Measurements from ENCODE around the gene SMAD6. TPM values are rescaled to one million over a fixed set of nuclear protein-coding genes. Genes with fewer than 3 reads are reported as not detected.

Gene SMAD6
- total RNA-seq, 1 donor from 2014 or later, result 15.6 TPM

DNA sequence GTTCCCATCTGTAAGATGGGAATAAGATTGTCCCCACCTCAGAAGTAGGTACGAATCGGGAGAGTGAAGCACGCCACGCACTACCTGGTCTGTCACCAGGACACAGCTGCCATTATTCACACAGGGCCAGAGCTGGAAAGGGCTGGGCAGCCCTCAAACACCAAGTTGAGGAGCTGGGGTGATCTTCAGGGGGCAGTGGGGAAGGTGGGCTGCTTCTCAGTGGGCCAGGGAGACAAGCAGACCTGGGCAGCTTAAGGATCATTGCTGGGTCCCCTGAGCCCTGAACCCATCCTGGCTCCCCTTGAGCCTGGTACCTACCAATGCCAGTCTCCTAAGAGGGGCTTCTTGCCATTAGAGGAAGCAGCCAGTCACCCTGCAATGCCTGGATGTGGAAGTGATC lies 82.1 kb downstream of the SMAD6 start:
- DNase-seq (ENCODE audit: extremely low read depth, low read depth, low spot score), result no peak

DNA sequence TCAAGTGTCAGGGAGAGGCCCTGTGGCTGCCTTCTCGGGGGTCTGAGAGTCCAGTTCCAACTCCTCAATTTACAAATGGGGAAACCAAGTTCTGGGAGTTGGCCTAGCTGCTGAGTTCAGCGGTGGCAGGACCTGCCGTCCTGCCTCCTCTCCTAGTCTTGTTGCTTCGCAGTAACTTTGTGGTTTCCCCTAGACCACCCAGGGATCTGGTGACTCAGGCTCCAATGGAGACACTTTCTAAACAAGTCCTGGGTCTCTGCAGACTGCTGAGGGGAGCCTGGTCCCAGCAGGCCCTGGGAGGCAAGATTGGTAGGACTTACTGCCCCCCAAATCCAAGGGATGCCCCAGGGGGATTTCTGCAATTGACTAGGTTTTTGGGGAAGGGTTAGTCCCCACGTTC lies 83.6 kb downstream of the SMAD6 start:
- no peak for DNase-seq (ENCODE audit: extremely low read depth, low read depth, low spot score)

DNA sequence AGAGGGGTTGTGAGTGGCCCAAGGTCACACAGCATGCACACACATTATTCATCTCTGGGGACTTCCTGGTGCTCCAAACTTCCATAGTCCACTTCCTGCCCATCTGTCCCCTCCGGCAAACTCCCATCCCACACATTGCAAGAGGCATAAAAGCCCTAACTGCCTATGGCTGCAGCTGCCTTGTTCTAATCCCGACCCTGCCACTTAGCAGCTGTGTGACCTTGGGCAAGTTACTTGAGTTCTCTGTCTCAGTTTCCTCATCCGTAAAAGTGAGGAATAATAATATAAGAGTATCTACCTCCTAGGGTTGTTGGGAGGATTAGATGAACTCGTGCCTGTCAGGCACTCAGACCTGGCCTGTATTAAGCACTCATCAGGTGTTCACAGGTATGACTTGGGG lies 84.2 kb downstream of the SMAD6 start:
- no peak for DNase-seq (ENCODE audit: extremely low read depth, low read depth, low spot score)

DNA sequence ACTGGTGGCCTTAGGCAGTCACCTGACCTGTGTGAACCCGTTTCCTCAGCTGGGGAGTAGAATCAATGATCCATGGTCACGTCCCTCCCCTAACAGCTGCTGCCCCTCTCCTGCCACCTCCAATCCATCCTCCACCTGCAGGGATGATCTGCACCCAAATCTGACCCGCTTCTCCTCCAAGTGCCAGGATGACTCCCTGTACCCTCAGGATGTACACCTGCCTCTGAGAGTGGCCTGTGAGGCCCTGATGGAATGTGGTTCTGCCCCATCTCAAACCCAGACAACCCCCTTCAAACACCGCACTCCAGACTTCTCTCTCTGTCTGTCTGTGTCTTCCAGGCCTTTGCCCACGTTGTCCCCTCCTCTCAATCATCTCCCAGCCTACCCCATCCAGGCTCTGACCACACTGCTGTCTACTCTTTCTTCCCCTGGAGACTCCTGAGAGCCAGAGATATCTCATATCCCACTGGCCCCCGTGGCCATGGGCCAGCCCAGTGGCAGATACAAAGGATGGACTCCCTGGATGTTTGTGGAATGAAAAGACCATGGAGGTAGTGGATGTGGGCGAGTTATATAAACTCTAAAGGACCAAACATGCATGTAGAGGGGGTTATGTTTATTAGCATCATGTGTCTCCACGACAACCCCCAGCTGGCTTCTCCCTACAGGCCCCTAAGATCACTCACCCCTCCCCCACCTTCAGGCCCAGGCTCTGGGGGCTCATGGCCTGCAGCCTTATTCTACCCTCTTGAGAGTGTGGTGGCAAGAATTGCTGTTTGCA lies 84.9 kb downstream of the SMAD6 start:
- no peak for DNase-seq (ENCODE audit: extremely low read depth, low read depth, low spot score)

DNA sequence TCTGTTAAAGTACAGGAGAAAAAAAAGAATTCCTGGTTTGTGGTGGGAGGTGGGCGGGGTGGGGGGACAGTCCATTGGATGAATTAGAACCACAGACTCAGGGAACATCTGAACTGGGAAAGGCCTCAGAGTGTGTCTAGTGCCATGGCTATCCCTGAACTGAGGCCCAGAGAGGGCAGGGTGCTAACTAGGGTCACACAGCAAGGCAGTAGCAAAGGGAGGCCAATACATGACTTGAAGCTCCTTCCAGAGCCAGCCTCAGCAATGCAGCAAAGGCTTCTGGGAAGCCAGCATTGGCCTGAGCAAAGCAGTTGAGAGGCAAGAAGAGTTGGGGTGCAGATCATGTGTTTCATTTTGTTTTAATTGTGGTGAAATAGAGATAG lies 85.4 kb downstream of the SMAD6 start:
- no peak for DNase-seq (ENCODE audit: extremely low read depth, low read depth, low spot score)

DNA sequence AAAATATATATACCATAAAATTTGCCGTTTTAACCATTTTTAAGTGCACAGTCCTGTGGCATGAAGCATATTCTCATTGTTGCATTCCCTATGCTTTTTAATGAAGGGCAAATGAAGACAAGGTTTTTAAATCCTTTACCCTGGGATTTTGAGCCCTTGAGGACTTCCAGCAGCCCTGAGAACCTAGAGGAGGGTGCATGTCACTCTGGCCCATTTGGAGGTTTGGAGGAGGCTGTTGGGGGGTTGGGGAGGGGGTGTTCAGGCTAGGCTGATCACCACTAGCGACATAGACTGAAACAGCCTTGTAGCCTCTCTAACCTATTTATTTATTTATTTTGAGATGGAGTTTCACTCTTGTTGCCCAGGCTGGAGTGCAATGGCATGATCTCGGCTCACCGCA lies 86.0 kb downstream of the SMAD6 start:
- DNase-seq (ENCODE audit: extremely low read depth, low read depth, low spot score), result no peak

DNA sequence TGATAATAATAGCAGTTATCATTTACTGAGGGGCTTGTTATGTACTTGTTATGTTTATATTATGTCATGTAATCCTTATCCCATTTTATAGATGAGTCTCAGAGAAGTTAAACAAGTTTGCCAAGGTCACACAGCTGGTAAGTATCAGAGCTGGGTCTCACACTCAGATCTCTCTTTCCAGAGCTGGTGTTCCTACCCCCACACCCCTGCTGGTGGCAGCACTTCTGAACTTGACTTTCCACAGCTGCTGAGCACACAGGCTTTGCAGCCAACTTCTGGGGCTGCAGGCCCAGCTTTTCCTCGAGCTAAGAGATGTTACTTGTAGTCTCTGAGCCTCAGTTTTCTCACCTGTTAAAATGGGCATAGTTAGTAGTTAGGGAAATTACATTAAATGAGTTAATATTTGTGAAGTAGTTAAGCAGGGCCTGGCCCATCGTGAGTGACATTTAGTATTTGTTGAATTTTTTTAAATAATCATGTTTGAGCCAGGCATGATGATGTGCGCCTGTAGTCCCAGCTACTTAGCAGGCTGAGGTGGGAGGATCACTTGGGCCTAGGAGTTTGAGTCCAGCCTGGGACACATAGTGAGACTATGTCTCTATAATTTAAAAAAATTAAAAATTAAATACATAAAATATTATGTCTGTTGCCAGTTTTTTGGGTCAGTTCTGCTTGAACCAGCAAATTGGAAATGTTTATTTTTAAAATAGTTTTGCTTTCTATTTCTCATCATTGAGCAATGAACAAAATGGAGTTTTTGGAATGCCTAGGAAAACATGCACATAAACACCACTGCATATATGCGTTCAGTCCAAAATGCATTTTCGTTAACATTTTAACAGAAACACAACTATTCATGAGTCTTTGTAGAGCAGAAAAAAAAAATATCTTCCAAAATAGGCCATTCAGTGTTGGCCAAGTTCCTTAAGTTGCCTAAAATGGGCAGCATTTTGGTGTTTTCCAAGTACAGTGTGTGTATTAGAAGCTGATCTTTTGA lies 87.3 kb downstream of the SMAD6 start:
- DNase-seq (ENCODE audit: extremely low read depth, low read depth, low spot score), result no peak

DNA sequence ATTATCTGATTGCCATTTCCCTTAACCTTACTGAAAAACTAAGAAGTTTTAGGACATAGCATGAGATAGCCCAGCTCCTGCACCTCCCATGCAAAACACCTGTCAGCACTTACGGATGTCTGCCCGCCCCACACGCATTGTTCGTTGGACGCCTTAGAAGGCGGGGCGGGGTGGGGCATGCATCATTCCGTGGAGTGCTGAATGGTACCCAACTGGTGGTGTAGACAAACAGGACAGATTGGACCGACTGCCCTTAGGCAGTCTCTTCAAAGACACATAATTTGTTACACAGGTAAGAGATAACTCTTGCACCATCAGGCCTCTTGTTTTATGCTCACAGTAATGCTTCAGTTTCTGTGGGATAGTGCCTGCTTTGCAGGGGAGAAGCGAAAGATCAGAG lies 93.8 kb downstream of the SMAD6 start:
- no peak for DNase-seq (ENCODE audit: extremely low read depth, low read depth, low spot score)

DNA sequence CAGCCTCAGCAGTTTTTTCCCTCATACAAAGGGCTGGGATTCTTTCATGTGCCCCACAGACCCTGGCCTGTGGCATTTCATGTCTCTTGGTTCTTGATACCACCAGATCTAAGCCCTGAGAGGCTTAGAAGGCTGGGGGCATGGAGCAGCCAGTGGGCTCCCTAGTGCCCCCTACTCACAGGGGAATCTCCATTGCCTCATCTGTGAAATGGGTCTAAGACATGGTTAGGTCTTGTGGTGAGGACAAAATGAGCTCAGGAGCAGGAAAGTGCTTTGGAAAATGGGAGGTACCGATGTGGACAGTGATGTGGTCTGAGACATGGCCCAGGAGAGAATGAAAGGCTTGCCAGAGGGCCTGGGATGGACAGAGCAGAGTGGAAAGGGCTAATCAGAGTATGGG lies 94.3 kb downstream of the SMAD6 start:
- DNase-seq (ENCODE audit: extremely low read depth, low read depth, low spot score), result no peak

DNA sequence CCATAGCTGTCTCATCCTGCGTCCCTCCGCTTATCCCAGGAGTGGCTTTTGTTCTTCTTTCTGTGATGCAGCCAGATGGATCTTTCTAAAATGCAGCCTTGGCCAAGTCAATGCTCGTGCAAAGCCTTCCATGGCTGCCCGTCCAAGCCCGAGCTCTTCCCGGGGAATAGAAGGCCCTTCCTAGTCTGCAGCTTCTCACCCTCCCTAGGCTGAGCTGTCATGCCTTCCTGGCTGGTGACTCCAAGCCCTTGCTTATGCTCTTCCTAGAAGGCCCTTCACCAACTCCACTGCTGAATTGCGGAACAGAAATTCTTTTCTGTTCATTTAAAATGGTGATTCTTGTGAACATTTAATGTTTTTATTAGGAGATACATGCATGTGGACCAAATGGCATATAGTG lies 95.9 kb downstream of the SMAD6 start:
- no peak for DNase-seq (ENCODE audit: extremely low read depth, low read depth, low spot score)

DNA sequence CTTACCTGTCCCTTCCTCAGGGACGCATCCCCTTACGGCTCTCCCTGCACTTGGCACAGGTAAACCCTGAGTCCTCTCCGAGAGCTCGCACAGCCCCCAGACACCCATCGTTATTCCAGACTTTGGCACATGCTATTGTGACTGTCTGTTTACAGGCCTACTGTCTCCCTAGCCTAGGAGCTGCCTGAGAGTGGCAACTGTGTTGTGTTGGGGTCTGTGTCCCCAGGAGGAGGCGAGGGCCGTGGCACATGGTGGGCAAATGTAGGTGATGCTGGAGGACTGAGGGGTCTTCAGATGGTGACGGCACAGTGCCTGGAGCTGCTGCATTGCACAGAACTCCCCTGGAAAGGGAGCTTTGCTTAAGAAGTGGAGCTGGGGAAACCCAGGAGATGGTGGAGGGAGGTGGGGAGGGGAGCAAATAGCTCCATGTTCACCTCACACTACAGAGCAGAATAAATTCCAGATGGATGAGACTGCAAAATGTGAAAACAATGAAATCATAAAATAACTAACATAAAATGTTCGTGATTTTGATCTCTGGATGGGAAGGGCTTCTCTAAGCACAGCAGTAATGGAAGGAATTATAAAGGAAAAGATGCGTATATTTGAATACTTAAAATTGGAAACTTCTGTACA lies 96.5 kb downstream of the SMAD6 start:
- DNase-seq (ENCODE audit: extremely low read depth, low read depth, low spot score), result no peak

DNA sequence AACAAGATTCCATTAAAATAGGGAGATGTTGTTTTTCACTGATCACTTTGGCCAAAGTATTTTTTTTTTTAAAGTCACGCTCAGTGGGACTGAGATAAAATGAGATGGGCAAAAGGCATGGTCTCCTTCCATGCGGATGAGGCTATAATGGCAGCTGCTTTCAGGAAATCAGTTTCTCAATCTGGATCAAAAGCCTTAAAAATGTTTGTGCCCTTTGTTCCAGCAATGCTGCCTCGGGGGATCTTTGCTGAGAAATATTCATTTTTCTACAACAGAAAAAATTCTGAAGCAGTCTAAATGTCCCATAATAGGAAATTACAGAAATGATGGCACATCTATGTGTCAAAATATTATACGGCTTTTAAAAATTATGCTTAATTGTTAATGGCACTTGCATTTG lies 97.2 kb downstream of the SMAD6 start:
- no peak for DNase-seq (ENCODE audit: extremely low read depth, low read depth, low spot score)

DNA sequence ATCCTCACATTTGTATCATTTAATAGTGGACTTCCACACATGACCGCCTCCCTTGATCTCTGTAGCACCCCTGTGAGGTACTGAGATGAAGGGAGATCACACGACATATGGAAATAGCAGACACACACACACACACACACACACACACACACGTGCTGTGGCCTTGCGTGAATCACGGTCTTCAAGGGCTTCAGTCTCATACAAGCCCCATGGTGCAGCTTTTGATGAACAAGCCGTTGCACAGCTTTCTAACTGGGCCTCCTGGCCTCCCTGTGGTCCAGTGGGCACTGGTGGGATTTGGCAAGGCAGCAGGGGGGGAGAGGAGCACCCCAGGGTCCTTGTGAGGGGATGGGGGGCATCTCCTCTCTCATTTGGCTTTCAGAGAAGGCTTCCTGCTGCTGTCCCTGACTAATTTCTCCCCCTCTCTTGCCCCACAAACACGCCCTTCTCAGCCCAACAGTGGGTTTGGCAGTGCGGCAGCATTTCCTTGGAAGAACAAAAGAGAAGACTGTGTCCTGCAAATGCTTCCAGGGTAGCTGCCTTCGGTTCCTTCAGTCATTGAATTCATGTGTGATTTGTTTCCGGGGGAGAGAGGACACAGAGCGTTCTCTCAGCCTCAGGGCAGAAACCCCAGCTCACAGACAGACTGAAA lies 98.7 kb downstream of the SMAD6 start:
- DNase-seq (ENCODE audit: extremely low read depth, low read depth, low spot score), result no peak

DNA sequence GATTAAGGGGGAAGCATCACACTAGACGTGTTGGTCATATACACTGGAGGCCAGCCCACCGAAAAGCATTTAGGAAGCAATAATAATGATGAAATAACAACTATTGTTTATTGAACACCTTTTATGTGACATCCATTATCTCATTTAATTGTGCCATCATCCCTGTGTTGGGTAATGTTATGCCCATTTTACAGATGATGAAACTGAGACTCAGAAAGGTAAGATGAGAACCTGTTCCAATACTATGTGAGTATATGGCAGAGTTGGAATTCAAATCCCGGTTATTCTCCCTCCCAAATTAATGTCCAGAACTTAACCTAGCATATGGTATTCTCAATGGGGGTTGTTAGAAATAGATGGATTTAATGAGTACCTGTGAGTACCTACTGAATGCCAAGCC lies 99.2 kb downstream of the SMAD6 start:
- DNase-seq (ENCODE audit: extremely low read depth, low read depth, low spot score), result no peak

DNA sequence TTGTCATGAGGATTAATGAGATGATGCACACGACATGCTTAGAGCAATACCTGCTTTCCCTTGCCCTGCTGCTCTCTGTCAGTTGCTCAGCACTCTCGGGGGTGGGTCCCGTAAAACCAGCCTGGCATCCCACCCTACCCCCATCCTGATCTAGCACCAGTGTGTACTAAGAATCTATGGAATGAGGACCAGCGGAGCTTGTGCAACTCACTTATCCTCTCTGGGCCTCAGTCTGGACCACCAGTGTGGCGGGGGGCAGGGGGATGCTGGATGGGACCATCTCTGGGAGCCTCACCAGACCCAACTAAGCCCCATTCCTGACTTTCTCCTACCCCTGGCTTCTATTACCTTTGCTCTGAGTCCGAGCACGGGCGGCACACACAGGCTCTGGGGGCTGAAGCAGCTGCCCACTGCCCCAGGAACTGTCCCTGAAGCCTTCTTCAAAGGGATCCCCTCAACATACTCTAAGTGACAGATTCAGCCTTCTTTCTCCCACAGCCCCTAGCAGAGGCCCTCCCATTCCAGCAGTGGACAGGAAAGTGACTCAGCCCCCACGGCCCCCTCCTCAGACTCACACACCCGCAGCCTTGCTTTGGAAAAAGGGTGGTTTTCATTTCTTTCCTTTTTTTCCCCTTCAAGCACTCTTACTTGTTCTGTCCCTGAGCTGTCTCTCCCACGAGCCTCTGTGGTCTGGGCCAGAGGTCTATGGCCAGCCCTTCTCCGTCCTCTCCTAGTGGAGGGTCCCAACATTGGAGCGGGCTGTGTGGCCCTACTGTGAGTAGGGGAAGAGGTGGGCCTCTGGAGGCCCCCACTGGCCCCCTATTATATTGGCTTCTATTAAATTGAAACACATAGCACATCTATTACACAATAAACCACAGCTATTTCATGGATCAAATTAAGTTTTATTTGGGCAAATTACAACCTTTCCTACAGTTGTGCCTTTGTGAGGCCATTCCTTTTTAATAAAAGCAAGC lies 100.3 kb downstream of the SMAD6 start:
- no peak for DNase-seq (ENCODE audit: extremely low read depth, low read depth, low spot score)

DNA sequence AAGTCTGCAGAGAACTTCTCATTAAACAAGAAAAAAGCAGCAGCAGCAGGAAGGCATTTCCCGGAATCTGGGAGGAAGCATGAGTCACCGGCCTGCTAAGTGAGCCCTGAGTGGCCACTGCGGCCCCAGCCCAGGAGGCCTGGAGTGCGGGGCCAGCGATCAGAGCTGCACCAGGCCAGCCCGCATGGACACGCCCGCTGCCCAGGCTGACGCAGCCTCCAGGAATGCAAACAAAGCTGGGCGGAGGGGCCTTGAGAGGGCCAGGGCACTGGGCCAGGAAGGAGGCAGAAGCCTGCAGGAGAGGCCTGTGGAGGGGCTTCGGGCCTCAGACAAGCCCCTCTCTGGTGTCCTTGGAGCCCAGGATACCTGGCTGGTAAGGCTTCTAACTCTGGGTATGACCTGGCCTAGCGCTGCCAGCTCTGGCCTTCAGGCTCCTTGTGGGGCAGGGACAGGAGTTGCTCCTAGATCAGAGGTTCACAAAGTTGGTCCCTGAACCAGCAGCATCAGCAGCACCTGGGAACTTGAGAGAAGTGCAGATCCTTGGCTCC lies 101.2 kb downstream of the SMAD6 start:
- peak; percentile 80 for DNase-seq (ENCODE audit: extremely low read depth, low read depth, low spot score)

DNA sequence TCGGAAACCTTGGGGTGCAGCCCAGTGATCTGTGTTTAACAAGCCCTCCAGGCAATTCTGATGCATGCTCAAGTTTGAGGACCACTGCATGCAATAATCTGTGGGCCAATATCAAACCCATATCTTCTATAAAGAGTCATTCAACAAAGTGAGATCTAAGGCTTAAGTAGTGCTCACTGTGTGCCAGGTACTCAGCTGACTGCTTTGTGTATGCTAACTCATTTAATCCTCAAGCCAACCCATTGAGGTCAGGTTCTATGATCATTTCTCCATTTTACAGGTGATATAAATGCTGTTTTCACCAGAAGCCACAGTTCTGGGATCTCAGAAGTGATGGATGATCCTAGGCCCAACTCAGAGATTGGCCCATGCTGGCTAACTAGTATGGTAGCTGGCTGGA lies 101.7 kb downstream of the SMAD6 start:
- DNase-seq (ENCODE audit: extremely low read depth, low read depth, low spot score), result no peak

DNA sequence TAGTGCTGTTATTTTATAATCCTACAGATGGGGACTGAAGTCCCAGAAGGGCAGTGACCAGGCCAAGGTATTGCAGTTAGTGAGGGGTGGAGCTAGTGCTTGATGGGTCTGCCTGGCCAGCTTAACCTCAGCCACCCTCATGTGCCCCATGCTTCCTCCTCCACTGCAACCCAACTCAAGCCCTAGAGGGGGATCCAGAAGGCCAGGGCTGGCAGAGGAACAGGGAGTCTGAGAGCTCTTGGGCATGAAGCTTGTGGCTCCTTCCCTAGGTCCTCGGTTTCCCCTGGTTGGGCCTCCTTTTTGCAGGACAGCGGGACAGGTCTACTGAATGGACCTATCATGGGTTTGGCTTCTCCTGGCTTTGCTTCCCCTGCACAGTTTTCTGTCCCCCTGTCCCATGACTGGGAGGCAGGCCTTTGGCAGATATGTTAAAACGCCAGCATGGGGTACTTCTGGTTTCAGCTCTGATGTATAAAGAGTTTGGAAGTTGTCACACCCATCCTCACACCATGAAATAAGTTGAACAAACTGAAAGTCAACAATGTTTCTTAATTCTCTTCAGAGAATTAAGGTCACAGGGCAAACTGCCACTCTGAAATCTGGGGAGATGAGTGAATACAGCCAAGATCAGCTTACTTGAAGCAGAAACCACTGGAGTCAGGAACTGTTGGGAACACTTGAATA lies 103.3 kb downstream of the SMAD6 start:
- no peak for DNase-seq (ENCODE audit: extremely low read depth, low read depth, low spot score)
